A549 (cell line): ENCODE results near the gene DUSP28.

Experiments used
- PBX3 ChIP-seq: IDR thresholded peaks from 2 replicates; pipeline ENCODE4 v1.6.1; 2012
- POLR2A ChIP-seq: IDR thresholded peaks from 2 replicates; pipeline ENCODE4 v1.6.1; 2012; ENCODE audit warnings: mild to moderate bottlenecking, low read length
- TF ChIP-seq, protein P1 (sequence below): fragments of >200 bp; sonication (Bioruptor Twin); formaldehyde crosslinking; IDR thresholded peaks from 3 replicates; pipeline ENCODE4 v1.5.1; 2016

- TF ChIP-seq, protein P1, sequence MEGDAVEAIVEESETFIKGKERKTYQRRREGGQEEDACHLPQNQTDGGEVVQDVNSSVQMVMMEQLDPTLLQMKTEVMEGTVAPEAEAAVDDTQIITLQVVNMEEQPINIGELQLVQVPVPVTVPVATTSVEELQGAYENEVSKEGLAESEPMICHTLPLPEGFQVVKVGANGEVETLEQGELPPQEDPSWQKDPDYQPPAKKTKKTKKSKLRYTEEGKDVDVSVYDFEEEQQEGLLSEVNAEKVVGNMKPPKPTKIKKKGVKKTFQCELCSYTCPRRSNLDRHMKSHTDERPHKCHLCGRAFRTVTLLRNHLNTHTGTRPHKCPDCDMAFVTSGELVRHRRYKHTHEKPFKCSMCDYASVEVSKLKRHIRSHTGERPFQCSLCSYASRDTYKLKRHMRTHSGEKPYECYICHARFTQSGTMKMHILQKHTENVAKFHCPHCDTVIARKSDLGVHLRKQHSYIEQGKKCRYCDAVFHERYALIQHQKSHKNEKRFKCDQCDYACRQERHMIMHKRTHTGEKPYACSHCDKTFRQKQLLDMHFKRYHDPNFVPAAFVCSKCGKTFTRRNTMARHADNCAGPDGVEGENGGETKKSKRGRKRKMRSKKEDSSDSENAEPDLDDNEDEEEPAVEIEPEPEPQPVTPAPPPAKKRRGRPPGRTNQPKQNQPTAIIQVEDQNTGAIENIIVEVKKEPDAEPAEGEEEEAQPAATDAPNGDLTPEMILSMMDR = no peak
- TF ChIP-seq POLR2A (no peak), PBX3 (no peak)
Observed at GRCh38 chr2:240511351-240512108, 48.6 kb upstream of the DUSP28 start.
